ENCODE results near the gene MTUS2. TPM values are rescaled to one million over a fixed set of nuclear protein-coding genes. Genes with fewer than 3 reads are reported as not detected.

The MTUS2 gene
- total and polyA plus RNA-seq, 8 donors: 0.12 to 28.1 (median 3.5) TPM; not detected in 1

DNA sequence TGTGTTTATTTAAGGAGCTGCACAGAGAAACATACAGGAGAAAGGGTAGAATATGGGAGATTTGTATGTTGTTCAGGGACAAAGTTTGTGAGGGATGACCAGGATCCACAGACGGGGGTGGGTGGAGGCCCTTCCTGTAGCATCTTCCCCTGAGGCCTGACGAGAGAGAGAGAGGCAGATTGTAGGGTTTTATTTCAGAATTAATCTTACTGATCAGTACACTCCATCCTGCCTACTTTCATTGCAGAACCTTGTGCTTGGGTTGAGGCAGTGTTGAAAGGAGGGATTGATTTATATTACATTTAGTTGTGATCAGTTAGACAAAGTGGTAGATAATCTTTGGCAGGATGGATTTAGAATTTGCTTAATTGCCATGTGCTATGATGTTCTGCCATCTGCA lies 39.6 kb downstream of the MTUS2 start:
- WGBS, 5 donors: 64 to 81% (median 80%) methylated on average over 2 of the region's 2 CpGs
- intact Hi-C loops (cut with DNase I; ENCODE audit: low total_unique reads): no loop called here

DNA sequence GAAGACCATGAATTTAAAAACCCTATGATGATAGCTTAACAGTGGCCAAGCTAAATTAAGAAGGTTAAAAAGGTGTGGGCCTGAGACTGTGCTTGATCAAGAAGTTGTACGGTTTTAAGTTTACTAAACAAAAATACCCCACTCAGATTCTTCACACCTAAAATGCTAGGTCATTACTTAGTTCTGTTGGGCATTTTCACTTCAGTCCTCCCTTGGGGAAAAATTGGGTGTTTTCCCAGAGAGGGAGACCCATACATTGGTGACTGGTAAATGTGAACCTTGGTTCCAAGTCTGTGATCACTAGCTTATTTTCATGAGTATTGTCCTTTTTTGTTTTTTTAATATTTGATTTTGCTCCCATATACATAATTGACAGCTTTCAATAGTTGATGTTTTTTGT lies 44.4 kb downstream of the MTUS2 start:
- TF ChIP-seq POLR2AphosphoS5 (IDR thresholded peaks at IDR 0.05) (no peak), EP300 (IDR thresholded peaks at IDR 0.05) (no peak), POLR2A (IDR thresholded peaks at IDR 0.05) (no peak)
- TF ChIP-seq, protein P1, sequence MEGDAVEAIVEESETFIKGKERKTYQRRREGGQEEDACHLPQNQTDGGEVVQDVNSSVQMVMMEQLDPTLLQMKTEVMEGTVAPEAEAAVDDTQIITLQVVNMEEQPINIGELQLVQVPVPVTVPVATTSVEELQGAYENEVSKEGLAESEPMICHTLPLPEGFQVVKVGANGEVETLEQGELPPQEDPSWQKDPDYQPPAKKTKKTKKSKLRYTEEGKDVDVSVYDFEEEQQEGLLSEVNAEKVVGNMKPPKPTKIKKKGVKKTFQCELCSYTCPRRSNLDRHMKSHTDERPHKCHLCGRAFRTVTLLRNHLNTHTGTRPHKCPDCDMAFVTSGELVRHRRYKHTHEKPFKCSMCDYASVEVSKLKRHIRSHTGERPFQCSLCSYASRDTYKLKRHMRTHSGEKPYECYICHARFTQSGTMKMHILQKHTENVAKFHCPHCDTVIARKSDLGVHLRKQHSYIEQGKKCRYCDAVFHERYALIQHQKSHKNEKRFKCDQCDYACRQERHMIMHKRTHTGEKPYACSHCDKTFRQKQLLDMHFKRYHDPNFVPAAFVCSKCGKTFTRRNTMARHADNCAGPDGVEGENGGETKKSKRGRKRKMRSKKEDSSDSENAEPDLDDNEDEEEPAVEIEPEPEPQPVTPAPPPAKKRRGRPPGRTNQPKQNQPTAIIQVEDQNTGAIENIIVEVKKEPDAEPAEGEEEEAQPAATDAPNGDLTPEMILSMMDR (IDR thresholded peaks at IDR 0.05): no peak
- Histone ChIP-seq H3K36me3 (no peaks in the 10 kb centered on the region), H3K4me3 (no peak overlapping the region), H3K27me3 (no peaks in the 10 kb centered on the region), H3K9me3 (peaks cover 0 to 3% (median 0%) of the 10 kb centered on the region in 4 donors), H3K4me1 (no peaks in the 10 kb centered on the region), H3K27ac (no peak overlapping the region)
- 0 to 65% (median 0%) methylated on average over 1 of the region's 1 CpG for WGBS, 5 donors
- intact Hi-C loops (cut with DNase I; ENCODE audit: low total_unique reads): no loop called here
- DNase-seq: no peak

More for the DNA sequence above, 39.6 kb downstream of the MTUS2 start:
- Histone ChIP-seq H3K27me3 (peaks cover 0 to 13% (median 0%) of the 10 kb centered on the region in 3 donors), H3K9me3 (no peaks in the 10 kb centered on the region), H3K4me1 (no peaks in the 10 kb centered on the region), H3K4me3 (no peak overlapping the region), H3K27ac (no peak overlapping the region), H3K36me3 (no peaks in the 10 kb centered on the region)
- TF ChIP-seq, protein P1 (IDR thresholded peaks at IDR 0.05): no peak
- TF ChIP-seq POLR2A (IDR thresholded peaks at IDR 0.05) (no peak), POLR2AphosphoS5 (IDR thresholded peaks at IDR 0.05) (no peak), EP300 (IDR thresholded peaks at IDR 0.05) (no peak)
- DNase-seq: no peak

DNA sequence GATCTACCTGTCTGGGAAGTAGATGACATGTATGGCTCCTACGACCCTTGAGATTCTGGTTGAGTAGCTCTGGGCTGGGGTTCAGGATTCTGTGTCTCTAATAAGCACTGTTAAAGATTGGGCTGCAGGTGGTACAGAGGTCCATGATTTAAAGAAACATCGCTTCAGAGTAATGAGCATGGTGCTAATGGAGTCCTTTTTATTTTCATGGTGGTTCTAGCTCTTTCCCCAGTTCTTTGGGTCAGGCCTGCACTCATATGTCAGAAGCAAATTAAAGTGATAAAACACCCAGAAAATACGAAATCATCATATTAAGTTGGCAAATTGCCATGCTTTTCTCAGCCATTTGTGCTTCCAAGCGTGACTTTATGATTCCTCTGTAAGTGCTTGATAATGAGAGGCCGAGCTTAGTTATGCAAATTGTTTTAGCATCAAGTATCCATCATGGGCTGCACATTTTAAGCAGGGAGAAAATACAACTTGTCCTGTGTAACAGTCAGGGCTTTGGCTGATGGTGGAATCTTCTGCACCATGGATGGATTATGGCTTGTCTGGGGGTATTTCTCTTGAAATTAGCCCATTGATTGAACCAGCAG lies 45.1 kb downstream of the MTUS2 start:
- Histone ChIP-seq H3K27ac (no peak overlapping the region), H3K4me3 (no peak overlapping the region), H3K9me3 (peaks cover 0 to 4% (median 0%) of the 10 kb centered on the region in 4 donors), H3K27me3 (no peaks in the 10 kb centered on the region), H3K4me1 (no peaks in the 10 kb centered on the region), H3K36me3 (no peaks in the 10 kb centered on the region)
- DNase-seq: no peak
- no peak for TF ChIP-seq POLR2A (IDR thresholded peaks at IDR 0.05)
- TF ChIP-seq EP300 (IDR thresholded peaks at IDR 0.05): no peak
- TF ChIP-seq, protein P1 (IDR thresholded peaks at IDR 0.05): no peak
- no peak for TF ChIP-seq POLR2AphosphoS5 (IDR thresholded peaks at IDR 0.05)
- WGBS, 5 donors: 75 to 80% (median 77%) methylated on average over 5 of the region's 5 CpGs
- intact Hi-C loops (cut with DNase I; ENCODE audit: low total_unique reads): no loop called here

DNA sequence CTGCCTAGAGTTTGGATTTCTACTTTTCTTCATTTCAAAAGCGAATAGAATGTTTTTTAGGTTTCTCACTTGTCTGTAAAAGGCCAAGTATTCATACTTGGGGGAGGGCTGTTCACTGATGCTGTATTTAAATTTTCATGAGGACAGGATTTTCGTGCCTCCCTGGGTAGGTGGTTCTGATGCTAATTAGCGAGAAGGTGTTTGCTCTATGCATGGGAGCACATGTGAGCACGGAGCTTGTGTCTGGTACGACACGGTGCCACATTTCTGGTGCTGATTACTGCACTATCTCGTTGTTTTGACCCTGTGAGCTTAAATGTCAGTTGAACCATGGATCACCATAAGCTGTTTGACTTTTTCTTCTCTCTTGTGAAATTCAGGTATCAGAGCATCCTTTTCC lies 45.8 kb downstream of the MTUS2 start:
- no peaks in the 10 kb centered on the region for H3K27me3 ChIP-seq
- intact Hi-C loops (cut with DNase I; ENCODE audit: low total_unique reads): no loop called here
- no peak for DNase-seq
- 27 to 72% (median 58%) methylated on average over 7 of the region's 7 CpGs for WGBS, 5 donors
- peaks cover 0 to 4% (median 0%) of the 10 kb centered on the region in 4 donors for H3K9me3 ChIP-seq
- no peak overlapping the region for H3K27ac ChIP-seq
- H3K4me3 ChIP-seq: no peak overlapping the region
- TF ChIP-seq, protein P1 (IDR thresholded peaks at IDR 0.05): no peak
- no peaks in the 10 kb centered on the region for H3K36me3 ChIP-seq
- no peaks in the 10 kb centered on the region for H3K4me1 ChIP-seq

Measured in stomach (tissue), 9 donors.